NOMO-1 treated with dmso at 0.1 percent for 144 hours (cell line): ENCODE results near the gene PRAC2.
"Not testable (repeated sequence)": the region's sequence is repeated elsewhere in the genome, so short reads cannot be mapped to it uniquely, and the experiment has no call there.

Experiments used
- DNase-seq: peaks from one replicate; lab custom pipeline; 2025; ENCODE audit not compliant: unreplicated experiment; lab: John Stamatoyannopoulos, UW

Gene PRAC2

GRCh38 chr17:48722915-48723422 lies at the start of gene PRAC2:
TSS of gene PRAC2 (plus strand) at chr17:48723185. CDS start at chr17:48724411, 1,226 bp downstream.
- DNase-seq, result no peak

GRCh38 chr17:48676963-48677558 lies 45.9 kb upstream of the PRAC2 start:
- no peak for DNase-seq

DNA sequence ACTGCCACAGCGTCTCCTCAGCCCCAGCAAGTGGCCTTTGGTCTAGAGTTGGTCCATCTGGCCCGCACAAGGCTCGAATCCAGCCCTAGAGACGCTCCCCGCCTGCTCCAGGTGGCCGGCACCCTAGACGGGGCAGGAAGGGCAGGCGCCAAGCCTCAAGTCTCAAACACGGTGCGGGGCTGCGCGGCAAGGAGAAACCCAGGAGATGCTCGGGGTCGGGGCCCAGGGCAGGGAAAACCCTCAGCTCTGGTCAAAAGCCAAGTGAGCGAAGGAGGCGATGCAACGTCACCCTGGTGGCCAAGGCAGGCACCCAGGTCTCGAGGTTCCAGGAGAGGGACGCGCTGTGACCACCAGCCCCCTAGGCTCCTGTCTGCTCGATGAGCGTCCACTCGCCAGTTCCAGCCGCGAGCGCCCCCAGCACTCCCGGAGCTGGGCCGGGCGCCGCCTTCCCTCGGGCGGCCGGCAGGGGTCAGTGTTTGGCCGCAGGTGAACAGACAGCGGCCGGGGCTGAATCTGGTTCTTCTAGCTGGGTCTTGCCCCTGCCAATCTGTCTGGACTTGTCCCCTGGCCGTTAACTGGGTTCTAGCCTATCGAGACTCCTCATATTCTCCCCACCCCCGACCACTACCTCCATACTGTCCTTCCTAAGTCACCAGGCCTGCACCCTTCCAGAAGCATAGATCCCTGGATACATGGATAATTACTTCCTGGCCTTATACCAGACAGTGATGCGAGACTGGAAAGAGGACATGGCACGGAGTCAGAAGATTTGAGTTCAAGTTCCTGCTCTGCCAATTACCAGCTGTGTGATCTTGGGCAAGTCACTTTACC lies 44.6 kb upstream of the PRAC2 start:
- DNase-seq, result peak; percentile 49

DNA sequence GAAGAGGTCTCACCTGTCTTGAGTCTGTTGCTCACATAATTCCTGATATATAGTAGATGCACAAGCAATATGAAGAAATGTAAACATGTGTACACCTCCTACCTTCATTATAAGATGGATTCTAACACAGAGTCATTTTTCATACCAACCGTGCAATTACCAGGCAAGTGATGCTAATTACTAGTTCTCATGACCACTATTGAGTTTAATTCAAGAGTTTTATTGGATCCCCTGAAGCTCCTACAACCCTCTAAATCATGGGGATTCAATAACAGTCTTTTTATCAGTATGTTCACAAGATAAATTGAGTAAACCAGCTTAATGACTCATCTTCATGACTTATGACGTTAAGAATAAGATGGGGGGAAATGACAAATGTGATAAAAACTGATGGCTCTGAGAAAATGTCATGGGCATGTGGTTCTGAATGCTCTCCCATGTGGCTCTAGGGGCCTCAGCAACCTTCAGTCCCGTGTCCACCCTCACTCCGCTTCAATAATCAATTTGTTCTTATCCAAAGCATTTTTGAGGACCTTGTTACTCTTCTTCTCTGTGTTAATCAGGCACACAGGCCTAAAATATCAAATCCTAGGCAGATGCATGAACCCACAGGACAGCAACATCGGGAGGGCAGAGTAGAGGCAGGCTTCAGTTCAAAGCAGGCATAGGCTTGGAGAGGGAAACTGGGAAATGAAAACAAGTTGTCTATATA lies 43.4 kb upstream of the PRAC2 start:
- no peak for DNase-seq

GRCh38 chr17:48681609-48682008 lies 41.4 kb upstream of the PRAC2 start:
- DNase-seq, result no peak

DNA sequence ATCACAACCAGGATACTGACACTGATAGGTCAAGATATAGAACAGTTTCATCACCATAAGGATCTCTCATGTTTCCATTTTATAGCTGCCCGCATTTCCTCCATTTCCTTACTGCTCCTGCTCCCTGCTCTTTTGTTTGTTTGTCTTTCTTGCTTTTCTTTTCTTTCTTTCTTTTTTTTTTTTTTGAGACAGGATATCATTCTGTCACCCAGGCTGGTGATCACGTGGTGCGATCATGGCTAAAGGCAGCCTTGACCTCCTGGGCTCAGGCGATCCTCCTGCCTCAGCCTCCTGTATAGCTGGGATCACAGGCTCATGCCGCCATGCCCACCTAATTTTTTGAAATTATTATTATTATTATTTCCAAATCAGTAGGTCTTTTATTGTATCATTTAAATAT lies 32.3 kb upstream of the PRAC2 start:
- DNase-seq, result no peak

GRCh38 chr17:48692049-48692448 lies 30.9 kb upstream of the PRAC2 start:
- DNase-seq, result no peak

GRCh38 chr17:48693178-48693577 lies 29.8 kb upstream of the PRAC2 start:
- DNase-seq, result no peak

DNA sequence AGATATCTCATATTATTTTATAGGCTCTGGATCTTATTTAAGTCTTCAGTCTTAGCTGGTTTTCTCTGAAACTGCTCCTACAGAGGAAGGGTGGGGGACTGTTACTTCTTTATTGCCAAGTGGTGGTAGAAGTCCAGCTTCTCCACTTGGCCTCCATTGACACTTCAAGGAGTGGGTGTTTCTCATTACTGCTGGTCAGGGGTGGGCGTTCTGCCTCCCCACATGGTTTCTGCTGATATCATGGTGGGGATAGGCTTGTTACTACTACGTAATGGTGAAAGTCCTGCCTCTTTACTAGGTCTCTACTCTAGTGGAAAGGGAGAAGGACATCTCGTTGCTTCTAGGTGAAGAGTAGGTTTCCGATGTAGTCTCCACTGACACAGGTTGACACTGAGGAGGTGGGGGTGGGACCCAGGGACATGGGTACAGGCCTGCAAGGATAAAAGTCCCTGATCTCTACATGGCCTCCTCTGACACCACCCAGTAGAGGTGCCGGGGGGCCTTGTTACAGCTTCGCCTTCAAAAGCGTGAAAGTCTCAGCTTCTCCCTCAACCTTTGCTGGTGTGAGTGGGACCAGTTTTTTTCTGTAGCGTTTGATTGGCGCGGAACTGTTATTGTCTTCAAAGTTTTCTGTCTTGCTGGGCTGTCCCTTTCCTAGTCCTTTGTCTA lies 21.0 kb upstream of the PRAC2 start:
- DNase-seq, result no peak

DNA sequence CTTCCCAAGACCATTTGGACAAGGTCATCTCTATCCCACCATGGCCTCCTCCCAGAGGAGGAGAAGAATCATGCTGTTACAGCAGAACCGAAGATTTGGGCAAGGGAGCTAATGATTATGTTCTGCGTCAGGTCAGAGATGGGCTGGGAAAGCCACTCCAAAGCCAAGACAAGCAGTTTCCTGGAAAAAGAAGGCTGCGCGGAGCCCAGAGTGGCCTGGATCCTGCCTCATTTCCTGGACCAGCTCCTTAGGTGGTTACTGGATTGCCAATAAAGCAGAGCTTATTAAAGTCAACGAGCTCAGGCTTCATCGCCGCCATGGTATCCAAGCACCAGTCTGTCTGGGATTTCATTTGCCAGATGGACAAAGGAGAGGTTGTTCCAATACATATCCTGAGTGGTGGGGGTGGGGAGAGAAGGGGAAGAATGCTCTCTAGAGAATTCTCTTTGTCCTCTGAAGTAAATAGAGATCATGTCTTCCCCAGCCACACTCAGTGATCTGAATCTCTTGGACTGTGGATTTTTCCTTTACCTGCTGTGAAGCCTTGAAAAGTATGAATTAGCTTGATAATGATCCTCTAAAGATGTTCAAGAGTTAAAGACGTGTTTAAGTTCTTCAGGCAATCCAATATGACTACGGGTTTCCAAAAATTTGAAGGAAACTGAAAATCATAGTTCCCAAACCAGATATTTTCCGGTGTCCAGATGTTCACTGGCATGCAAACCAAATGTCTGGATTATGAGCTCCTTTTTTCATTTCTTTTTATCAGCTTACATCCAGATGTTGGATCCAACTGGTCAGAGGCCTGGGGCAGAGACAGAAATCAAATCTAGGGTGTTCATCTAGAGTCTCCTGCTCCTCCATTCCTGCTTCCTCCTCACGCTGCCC lies 18.4 kb upstream of the PRAC2 start:
- DNase-seq, result no peak

DNA sequence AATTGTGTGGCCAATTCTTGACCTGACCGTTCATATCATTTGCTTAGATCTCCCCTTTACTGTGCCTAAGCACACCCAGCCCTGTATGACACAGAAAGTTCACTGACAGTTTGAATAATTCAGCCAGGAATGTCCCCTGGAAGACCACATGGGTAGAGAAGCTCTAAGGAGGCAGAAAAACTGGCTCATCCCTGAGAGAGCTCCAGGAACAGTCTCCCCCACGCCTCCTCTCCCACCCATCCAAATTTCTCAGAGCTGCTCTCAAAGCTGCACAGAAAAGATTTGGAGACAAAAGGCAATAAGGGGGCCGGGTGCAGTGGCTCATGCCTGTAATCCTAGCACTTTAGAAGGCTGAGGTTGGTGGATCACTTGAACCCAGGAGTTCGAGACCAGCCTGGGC lies 11.9 kb upstream of the PRAC2 start:
- DNase-seq, result no peak

DNA sequence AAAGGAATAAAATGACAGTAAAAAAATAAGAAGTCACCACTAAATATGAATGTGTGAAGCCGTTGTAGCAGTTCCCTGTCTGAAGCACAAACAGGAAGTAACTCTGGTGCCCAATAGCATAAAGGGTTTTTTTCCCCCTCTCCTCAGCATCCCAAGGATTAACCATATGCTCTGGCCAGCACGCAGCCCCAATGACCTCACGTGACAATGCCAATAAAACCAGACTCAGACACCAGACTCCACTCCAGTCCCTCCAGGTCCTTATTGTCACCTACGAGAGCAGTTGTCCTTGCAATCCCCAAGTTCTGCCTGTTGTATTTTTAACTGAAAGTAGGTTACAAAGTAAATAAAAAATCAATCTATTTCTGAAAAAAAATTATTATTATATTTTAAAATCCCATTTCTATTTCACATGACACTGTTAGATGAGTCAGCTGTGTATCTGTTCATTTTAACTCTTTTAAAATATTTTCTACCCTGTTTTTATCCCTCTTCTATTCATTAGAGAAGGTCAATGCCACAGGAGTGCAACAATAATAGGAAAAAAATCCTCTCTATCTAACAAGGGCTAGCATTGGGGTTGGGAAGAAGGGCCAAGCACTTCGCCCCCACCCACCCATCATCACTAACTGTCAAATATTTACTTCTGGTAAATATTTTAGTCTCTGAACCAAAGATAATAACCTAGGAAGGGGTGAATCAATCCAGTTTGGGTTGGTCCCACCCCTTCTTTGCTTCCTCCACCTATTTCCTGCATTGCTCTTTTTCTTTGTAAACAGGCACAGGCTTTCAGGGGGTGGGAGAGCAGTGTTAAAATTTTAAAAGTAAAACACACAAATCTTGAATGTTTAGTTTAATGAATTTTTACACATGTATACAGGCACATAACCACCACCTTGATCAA lies 7.2 kb upstream of the PRAC2 start:
- no peak for DNase-seq

GRCh38 chr17:48716549-48716948 lies 6.4 kb upstream of the PRAC2 start:
- DNase-seq, result not testable (repeated sequence)

GRCh38 chr17:48717367-48718226 lies 5.4 kb upstream of the PRAC2 start:
- DNase-seq, result no peak

GRCh38 chr17:48718227-48718760 lies 4.7 kb upstream of the PRAC2 start:
- no peak for DNase-seq

- DNase-seq, result no peak
Measured at GRCh38 chr17:48718761-48719641, 4.0 kb upstream of the PRAC2 start.

DNA sequence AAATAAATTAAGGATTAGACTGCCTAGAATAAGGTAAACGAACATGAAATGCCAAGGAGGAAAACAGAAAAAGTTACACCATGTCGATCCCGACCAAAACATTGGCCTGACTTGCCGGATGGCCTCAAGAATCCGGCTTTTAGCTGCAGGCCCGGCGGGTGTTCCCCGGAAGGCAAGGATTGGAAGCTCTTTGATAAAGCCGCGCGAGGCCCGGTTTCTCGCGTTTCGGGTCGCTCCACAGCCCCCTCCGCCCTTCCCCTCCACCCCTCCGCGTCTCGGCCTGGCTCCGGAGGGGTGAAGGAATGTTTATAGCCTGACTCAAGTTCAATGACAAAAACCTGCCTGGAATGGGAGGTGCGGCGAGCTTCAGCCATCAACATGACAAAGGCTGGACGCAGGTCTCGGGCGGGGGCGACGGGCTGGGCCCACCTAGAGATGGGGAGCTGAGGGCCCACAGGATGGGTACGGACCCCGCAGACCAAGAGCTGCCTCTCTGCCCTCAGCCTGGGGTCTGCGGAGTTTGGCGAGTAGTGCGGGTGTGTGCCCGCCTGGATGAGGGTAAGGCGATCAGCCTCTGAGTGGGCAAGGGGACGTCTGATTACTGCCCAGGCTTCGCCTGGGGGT lies 3.2 kb upstream of the PRAC2 start:
- DNase-seq, result no peak
